KOPT-K1 (cell line): ENCODE data around the gene SLC39A13.

Experiments used
- H3K27ac ChIP-seq: fragments of 200-600 bp; sonication (generic); 2 replicates; pipeline ENCODE4 v1.5.1; 2016; ENCODE audit warnings: antibody characterized with exemption, mild to moderate bottlenecking, low read depth, low read length; ENCODE audit not compliant: poor library complexity, severe bottlenecking
- H3K36me3 ChIP-seq: fragments of 200-600 bp; sonication (generic); 2 replicates; pipeline ENCODE4 v1.5.1; 2017; ENCODE audit warnings: antibody characterized with exemption, mild to moderate bottlenecking, low read length, moderate library complexity; ENCODE audit not compliant: insufficient read depth
- H3K9me3 ChIP-seq: fragments of 200-600 bp; sonication (generic); 2 replicates; pipeline ENCODE4 v1.5.1; 2017; ENCODE audit warnings: antibody characterized with exemption, low read length, mild to moderate bottlenecking; ENCODE audit not compliant: insufficient read depth, poor library complexity, severe bottlenecking

SLC39A13 gene

DNA sequence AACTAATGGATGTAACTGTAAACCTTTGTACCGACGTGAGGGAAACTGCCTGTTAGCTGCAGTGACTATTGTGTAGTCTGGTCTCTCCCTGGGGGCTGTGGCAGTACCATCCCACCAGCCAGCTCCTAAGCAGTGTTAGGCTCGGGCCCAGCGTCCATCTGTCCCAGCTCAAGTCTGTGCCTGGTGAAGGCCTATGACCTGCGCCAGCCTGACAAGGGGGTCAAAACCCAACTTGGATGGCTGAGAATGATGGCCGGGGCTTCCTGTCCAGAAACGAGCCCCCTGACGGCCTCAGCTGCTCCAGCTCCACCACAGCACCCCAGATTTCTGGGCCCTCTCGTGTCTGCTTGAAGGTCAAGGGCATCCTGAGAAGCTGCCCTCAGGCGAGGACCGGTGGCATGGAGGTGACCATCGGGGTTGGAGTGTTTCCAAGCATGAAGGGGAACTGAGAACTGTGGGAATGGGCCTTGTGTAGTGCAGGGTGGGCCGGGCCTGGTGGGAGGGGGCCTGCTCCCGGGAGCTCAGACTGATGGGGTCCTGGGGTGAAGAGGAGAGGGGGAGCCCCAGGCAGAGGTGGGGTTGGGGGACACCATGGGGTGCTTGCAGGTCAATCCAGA lies 15.7 kb upstream of the SLC39A13 start:
- Histone ChIP-seq H3K36me3 (no peaks in the 10 kb centered on the region), H3K9me3 (no peaks in the 10 kb centered on the region), H3K27ac (no peak overlapping the region)

DNA sequence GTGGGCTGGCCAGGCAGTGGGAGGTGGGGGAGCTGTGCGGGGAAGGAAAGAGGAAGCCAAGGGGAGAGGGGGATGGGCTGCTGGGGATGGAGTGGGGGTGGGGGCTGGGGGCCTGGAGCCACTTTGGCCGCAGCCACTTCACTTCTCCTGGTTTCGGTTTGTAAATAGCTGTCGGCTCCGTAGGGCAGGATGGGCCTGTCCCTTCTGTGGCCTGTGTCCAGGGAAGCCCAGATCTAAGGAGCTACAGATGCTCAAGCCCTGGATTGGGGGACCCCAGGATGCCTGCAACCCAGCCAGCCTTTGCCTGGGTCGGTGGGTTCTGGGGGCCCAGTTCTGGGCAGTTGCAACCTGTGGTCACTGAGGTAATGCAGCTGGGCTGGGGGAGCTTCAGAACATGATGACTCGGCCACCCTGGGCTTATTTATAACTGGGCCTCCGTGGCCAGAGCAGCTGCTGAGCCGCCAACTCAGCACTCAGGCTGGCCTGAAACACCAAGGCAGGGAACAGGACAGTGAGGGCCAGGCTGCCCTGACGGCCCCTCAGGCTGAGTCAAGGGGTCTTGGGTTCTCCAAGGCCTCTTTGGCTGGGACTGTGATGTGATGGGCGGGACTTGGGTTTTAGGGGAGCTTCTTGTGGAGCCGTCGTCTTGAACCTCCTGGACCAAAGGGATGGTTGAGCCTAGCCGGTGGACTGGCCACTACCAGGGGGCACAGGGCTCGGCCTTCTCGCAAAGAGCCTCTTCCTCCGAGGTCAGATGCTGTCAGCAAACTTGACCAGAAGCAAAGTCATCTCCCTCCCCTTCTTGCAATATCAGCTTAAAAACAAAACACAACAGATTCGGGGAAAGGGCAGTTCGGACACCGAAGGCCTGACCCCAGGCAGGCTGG lies 15.0 kb upstream of the SLC39A13 start:
- Histone ChIP-seq H3K9me3 (no peaks in the 10 kb centered on the region), H3K36me3 (no peaks in the 10 kb centered on the region), H3K27ac (peak overlapping the region; percentile 85)

DNA sequence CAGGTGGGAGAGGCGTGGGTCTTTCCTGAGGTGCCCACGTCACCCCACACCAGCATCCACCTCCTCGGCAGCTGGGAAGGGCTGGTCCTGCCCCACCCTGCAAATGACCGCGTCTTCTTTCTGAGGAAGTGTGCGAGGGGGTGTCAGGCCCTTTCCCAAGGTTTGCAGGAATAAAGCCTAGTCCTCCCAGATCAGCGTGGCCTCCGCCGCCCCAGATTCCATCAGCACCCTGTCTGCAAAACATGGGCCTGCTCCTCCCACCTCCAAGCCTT lies 14.4 kb upstream of the SLC39A13 start:
- H3K9me3 ChIP-seq: no peaks in the 10 kb centered on the region
- H3K27ac ChIP-seq: peak overlapping the region; percentile 85
- H3K36me3 ChIP-seq: no peaks in the 10 kb centered on the region

DNA sequence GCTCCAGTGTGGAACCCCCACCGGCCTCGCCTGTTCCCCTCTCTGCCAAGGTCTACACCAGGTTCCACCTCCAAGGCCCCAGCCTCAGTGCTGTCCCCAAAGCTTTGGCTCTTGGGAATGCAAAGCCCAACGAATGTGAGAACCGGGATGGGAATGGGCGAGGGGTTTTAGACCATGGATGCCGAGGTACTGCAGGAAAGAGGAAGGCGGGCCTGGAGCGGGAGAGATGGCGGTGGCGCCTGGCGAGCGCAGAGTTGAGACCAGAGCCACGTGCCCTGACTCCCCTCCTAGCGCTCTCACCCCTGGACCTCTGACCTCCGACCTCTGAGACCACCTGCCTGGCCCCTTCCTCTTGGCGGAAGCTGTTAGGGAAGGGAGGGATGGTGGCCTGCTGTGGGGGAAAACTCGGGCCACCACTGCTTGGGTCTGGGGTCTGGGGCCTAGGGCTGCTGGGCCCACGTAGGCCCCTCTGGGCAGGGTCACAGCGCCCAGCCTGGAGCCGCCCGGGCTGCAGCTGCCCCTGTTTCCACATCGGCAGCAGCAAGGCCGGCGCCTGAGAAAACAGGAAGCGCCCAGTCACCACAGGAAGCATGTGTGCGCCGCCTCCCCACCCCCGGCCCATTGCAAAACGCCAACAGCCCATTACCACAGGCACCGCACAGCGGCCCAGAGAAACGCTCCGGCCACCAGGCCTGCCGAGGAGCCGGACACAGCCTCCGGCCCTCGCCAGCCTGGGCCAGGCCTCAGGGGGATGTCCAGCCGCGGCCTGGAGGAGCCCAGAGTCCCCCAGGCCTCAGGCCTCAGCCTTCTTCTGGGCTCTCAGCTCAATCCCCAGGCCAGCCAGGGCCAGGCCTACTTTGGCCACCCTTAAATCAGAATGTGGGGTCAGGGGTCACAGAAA lies 13.8 kb upstream of the SLC39A13 start:
- no peaks in the 10 kb centered on the region for H3K36me3 ChIP-seq
- H3K27ac ChIP-seq: peak overlapping the region; percentile 85
- H3K9me3 ChIP-seq: no peaks in the 10 kb centered on the region

DNA sequence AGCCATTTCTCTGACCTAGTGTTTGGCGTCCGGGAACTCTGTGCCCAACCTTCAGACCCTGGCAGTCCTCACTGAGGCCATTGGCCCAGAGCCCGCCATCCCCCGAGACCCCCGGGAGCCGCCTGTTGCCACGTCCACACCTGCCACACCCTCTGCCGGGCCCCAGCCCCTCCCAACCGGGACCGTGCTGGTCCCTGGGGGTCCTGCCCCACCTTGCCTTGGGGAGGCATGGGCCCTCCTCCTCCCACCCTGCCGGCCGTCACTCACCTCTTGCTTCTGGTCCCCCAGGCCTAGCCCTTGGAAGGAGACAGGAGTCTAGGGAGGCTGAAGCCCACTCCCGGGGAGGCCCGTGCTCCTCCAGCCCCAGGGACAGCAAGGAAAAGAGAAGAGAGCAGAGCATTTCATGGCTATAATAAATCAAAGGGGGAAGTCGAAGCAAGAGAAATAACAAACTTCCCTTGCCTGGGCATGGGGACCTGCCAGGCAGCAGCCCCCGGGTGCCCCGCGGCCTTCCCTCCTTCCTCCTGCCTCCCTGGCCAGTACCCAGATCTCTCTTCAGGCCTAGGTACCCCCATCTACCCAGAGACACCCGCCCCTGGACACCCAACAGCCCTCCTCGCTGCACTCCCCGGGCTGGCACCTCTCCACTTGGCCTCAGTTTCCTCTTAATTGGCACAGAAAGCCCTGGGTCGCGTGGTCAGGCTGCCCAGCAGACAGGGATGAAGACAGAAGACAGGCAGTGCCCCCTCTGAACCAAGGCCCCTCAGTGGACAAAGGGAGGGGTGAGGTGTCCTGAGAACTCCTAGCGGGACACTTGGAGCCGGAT lies 13.0 kb upstream of the SLC39A13 start:
- H3K27ac ChIP-seq: peak overlapping the region; percentile 85
- no peaks in the 10 kb centered on the region for H3K9me3 ChIP-seq
- H3K36me3 ChIP-seq: no peaks in the 10 kb centered on the region

DNA sequence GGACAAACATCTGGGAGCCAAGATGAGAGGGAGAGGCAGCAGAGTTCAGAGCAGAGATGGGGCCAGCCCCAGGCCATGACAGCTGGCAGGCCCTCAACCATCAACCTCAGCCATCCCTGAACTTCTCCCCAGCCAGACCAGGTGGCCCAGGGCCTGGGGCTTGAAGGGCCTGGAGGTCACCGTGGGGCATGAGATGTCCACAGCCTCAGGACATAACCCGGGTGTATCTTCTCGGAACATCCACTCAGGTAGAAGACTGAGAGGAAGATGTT lies 12.4 kb upstream of the SLC39A13 start:
- no peak overlapping the region for H3K27ac ChIP-seq

DNA sequence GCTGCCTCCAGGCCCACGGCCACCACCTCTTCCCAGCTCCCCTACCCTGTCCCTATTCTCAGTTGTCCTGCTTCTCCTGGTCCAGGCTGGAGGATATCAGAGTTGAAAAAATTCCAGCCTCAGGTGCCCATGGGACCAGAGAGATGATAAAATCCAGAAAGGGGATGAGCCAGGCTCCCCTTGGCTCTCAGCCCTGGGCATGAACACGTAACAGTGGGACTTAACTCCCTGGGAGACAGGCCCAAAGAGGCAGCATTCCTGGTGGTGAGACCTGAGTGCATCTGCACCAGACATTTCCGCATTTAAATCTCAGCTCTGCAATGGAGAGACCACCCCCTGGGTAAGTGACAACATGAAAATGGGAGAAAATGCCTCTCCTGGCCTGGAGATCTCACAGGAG lies 10.4 kb upstream of the SLC39A13 start:
- Histone ChIP-seq H3K27ac (no peak overlapping the region), H3K9me3 (no peaks in the 10 kb centered on the region), H3K36me3 (no peaks in the 10 kb centered on the region)

More for the DNA sequence above, 12.4 kb upstream of the SLC39A13 start:
- Histone ChIP-seq H3K36me3 (no peaks in the 10 kb centered on the region), H3K9me3 (no peaks in the 10 kb centered on the region)

DNA sequence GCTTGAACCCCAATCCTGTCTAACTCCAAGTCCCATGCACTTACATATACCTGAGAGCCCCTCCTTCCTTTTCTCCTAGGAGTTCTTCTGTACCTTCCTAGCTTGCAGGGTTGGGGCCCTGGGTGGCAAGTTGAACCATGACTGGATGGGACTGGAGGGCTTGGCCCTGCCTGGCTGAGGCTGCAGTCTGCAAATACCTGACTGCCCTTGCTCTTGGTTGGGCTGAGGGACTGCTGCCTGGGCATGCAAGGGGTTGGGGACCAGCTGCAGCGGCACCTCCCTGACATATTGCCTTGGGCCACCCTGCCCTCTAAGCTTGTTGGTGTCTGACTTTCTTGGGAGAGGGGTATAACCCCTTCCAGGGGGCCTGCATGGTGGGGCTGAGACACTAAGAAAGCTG lies 9.8 kb upstream of the SLC39A13 start:
- H3K27ac ChIP-seq: no peak overlapping the region
- H3K36me3 ChIP-seq: no peaks in the 10 kb centered on the region
- H3K9me3 ChIP-seq: no peaks in the 10 kb centered on the region

DNA sequence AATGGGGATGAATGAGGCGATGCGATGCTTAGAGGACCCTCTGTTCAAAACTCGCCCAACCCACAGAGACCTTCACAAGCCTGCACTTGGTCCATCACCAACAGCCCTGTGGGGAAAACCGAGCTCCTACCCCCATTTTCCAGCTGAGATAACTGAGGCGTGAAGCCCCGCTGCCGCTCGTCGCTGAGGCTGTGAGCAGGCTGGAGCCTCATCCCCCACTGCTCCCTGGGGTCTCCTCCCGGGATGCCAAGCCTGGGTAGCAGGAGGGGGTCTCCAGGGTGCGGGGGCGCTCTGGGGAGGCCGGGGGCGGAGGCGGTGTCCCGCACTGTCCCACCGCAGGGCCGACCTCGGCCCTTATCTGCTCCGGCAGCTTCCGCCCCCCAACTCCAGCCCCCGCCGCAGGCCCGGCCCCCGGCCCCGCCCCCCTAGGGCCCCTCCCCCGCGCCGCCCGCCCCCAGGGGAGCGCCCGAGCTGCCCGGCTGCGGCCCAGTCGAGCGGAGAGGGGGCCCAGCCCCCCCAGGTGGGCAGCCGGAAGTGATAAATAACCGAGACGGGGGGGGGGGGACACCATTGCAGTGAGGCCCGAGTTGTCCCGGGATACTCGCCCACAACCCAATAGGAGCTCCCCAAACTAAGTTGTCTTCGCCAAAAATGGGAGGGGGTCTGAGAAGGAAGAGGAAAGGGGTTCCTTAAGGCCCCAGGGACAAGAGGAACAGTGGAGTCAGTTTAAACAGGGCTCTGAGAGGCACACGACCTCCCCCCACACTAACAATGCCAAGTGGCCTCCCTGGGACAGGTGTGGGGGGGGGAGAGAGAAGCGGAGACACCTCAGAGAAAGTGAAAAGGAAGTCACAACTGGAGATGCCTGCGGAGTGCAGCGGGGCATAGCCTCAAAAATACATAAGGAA lies 8.3 kb upstream of the SLC39A13 start:
- H3K36me3 ChIP-seq: no peaks in the 10 kb centered on the region
- H3K9me3 ChIP-seq: no peaks in the 10 kb centered on the region
- H3K27ac ChIP-seq: peak overlapping the region; percentile 50

DNA sequence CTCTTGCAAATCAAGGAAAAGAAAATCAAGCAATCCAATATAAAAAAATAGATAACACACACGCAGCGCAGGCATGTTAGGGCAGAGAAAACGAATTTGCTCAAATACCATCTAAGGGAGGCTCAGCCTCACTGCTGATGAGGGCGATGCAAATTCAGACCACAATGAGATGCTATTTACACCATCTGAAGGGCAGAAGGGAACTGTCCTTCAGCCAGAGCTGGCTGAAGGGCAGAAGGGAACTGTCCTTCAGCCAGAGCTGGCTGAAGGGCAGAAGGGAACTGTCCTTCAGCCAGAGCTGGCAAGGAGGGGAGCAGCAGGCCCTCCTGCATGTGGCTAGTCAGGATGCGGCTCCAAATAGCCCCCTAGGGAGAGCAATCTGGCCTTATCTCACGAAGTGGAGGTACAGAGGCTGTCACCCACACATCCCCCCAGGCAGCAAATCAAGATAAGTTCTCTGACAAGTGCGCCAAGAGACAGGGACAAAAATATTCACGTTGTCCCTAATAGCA lies 7.6 kb upstream of the SLC39A13 start:
- Histone ChIP-seq H3K36me3 (no peaks in the 10 kb centered on the region), H3K9me3 (no peaks in the 10 kb centered on the region), H3K27ac (no peak overlapping the region)

DNA sequence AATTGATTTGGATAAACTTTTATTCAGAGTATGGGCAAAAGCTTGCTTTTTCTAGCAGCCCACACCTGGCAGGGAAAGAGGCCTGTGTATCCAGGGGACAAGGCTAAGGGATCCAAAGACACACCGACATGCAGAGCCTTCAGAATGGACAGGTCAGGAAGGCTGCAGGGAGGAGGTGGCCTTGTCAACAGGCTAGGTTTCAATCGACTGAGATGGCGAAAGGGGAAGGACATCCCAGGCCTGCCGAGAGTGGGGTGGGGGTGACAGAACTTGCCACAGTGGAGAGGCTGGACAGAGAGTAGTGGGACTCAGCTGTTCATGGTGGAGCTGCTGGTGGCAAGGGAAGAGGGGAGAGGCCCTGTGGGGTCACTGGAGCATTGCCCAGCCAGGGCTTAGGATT lies 5.3 kb upstream of the SLC39A13 start:
- no peaks in the 10 kb centered on the region for H3K36me3 ChIP-seq
- H3K27ac ChIP-seq: no peak overlapping the region
- no peaks in the 10 kb centered on the region for H3K9me3 ChIP-seq

DNA sequence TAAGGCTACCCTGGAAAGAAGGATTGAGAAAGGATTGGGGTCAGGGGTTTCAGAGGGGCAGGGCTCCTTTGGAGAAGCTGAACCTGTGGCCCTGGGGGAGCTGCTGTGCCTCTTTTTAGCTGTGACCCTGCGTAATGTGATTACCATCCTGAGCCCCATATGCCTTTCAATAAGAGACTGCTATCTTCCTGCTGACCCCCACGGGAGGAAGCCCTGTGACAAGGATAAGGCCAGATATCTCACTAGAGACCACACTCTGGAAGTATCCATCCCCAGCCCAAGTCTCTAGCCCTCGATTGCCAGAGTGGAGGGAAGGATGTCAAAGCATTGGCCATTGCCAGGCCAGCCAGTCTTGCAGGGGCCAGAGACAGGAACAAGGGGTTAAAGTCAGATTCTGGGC lies 4.8 kb upstream of the SLC39A13 start:
- H3K36me3 ChIP-seq: no peaks in the 10 kb centered on the region
- H3K27ac ChIP-seq: no peak overlapping the region
- H3K9me3 ChIP-seq: no peaks in the 10 kb centered on the region

DNA sequence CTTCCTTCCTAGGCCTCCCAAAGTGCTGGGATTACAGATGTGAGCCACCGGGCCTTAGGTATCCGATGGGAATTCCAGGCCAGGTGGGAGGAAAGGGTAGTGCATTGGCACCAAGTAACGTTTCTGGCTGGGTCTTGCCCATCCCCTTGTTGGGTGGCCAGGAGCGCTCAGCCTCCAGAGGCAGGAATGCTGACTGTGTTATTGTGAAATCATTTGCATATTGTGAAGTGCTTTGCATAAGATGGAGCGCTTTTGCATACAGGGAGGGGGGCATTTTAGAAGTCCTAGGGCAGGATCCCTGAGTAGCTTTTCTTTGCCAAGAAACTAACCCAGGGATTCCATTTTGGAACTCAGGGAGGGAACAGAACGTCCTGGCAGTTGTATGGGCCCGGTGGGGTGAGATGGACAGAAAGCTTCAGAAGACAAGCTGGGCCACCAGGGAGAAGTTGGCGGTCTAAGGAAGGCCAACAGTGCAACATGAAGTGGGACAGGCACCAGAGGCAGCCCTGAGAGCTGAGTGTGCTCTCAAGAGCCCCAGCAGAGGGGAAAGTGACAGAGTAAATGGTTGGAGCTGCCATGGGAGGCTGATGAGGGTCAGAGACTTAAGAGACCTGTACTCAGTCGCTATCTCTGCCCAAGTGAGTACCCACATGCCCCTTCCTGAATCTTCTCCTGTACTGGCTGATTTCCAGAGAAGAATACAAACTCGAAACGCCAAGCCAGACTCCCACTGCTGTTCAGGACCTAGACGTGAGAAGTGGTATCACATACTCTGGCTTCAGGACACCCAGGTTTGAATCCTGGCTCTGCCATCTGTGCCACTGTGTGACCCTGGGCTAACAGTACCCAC lies 1.3 kb upstream of the SLC39A13 start:
- peak overlapping the region; percentile 78 for H3K27ac ChIP-seq
- no peaks in the 10 kb centered on the region for H3K36me3 ChIP-seq
- H3K9me3 ChIP-seq: no peaks in the 10 kb centered on the region
